Esophagus muscularis mucosa (tissue), 4 donors: ENCODE data around the gene TRPT1.

Source experiments
- EP300 ChIP-seq: sonication (generic); formaldehyde crosslinking; IDR thresholded peaks from one replicate; pipeline ENCODE4 v1.6.1; 2017; ENCODE audit warnings: antibody characterized with exemption
- POLR2A ChIP-seq: fragments of 450-650 bp; IDR thresholded peaks from one replicate; pipeline ENCODE4 v1.6.1; 2017; ENCODE audit warnings: antibody characterized with exemption, moderate library complexity, mild to moderate bottlenecking, low read depth
- POLR2AphosphoS5 ChIP-seq, 2 donors: sonication (generic); formaldehyde crosslinking; IDR thresholded peaks; one replicate each; pipeline ENCODE4 v1.6.1; 2017; ENCODE audit warnings: antibody characterized with exemption in 2 of 2
- TF ChIP-seq, protein P1 (sequence below), 3 experiments: fragments of 200-600 bp in 2 of 3; fragments of 450-650 bp in 1 of 3; sonication (generic) in 2 of 3; IDR thresholded peaks; one replicate each; pipeline ENCODE4 v1.5.1; 2017 to 2019; ENCODE audit warnings: antibody characterized with exemption in 3 of 3, mild to moderate bottlenecking in 2 of 3, moderate library complexity in 1 of 3

DNA sequence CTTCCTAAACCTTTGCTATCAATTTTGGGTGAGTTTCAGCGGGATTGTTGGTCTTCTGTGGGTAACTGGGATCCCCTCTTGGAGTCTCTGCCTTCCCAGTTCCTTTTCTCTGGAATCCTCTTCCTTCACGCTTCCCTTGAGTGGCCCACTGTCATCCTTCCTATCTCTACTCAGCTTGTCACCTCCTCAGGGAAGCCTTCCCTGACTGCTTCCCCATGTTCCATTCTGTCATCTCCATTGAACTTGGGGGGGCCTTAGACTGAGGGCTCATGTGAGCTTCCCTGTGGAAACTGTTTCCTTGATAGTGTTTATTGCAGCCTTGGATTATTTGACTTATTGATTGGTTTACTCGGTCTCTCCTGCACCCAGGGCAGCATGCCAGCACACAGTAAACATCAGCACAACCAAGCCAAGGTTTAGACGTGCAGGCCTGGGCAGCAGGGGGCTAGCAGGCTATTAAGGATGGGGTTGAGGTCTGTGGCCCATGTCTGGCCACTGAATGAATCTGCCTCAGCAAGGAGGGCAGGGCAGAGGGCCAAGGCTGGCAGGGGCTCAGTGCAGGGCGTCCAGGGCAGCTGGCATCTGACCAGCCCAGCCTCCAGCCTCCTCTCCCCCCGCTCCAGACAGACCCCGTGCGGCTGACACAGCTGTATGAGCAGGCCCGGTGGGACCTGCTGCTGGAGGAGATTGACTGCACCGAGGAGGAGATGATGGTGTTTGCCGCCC lies 7.2 kb downstream of the TRPT1 start:
- TF ChIP-seq, protein P1, sequence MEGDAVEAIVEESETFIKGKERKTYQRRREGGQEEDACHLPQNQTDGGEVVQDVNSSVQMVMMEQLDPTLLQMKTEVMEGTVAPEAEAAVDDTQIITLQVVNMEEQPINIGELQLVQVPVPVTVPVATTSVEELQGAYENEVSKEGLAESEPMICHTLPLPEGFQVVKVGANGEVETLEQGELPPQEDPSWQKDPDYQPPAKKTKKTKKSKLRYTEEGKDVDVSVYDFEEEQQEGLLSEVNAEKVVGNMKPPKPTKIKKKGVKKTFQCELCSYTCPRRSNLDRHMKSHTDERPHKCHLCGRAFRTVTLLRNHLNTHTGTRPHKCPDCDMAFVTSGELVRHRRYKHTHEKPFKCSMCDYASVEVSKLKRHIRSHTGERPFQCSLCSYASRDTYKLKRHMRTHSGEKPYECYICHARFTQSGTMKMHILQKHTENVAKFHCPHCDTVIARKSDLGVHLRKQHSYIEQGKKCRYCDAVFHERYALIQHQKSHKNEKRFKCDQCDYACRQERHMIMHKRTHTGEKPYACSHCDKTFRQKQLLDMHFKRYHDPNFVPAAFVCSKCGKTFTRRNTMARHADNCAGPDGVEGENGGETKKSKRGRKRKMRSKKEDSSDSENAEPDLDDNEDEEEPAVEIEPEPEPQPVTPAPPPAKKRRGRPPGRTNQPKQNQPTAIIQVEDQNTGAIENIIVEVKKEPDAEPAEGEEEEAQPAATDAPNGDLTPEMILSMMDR (IDR thresholded peaks at IDR 0.05): no peak
- TF ChIP-seq EP300 (no peak), POLR2A (no peak), POLR2AphosphoS5 (IDR thresholded peaks at IDR 0.05) (no peak)
